ENCODE results near the gene A2ML1.

GRCh38 chr12:8829621-8830020 is 7.2 kb downstream of the A2ML1 start:
- TF ChIP-seq CTCF (IDR thresholded peaks at IDR 0.05) (no peak), POLR2A (IDR thresholded peaks at IDR 0.05) (no peak), POLR2AphosphoS5 (IDR thresholded peaks at IDR 0.05; ENCODE audit: insufficient read depth in 1 of 2, low read depth in 1 of 2) (no peak)
